ENCODE results near the gene EIF4H. TPM values are rescaled to one million over a fixed set of nuclear protein-coding genes. Genes with fewer than 3 reads are reported as not detected.

The EIF4H gene
- total and polyA plus RNA-seq, 2 of the 8 experiments (the other 6 are each of a cell fraction or from before 2014, with no cell fraction given), result 323 to 382 TPM

DNA sequence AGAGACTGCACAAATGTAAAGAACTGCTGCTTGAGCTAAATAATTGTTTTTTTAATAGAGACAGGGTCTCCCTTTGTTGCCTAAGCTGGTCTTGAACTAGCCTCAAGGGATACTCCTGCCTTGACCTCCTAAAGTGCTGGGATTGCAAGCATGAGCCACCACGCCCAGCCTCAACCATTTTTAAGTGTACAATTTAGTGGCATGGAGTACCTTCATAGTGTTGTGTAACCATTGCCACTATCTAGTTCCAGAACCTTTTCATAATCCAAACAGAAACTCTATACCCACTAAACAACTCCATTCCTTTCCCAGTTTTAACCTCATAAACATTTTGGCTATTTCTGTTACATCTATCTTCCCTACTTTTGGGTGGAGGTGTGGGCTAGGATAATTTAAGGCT is 6.7 kb downstream of the EIF4H start:
- Histone ChIP-seq H4K5ac (ENCODE audit: insufficient read length, low read depth, low read length) (no peak overlapping the region), H2AFZ (ENCODE audit: low read length) (no peak overlapping the region), H3K27ac (ENCODE audit: low read depth, low read length) (no peak overlapping the region), H3K27me3 (replicated peaks in 1 of 4; ENCODE audit: control insufficient read depth in 3 of 4, extremely low read depth in 1 of 4, insufficient read depth in 3 of 4, low read length in 3 of 4) (no peaks in the 10 kb centered on the region), H4K8ac (ENCODE audit: extremely low read depth, insufficient read depth, low read length) (no peak overlapping the region), H3K79me1 (ENCODE audit: low read depth, low read length) (peaks cover 6% of the 10 kb centered on the region; the same call in 1 of the 2 replicates), H3K23ac (ENCODE audit: insufficient read length) (no peak overlapping the region), H2BK120ac (replicated peaks; ENCODE audit: low read depth, low read length) (no peak overlapping the region), H3K79me2 (ENCODE audit: control insufficient read depth in 1 of 2, insufficient read depth in 2 of 2, low read length in 2 of 2) (peaks cover 85 to 100% of the 10 kb centered on the region in 2 experiments), H3K56ac (replicated peaks; ENCODE audit: insufficient read length, low read depth, low read length) (no peak overlapping the region), H3K4me3 (ENCODE audit: extremely low read depth in 1 of 4, insufficient read depth in 2 of 4, low read depth in 3 of 4, low read length in 4 of 4) (no peak overlapping the region), H2AK5ac (ENCODE audit: low read depth, low read length) (no peak overlapping the region), H3K14ac (ENCODE audit: insufficient read length) (no peak overlapping the region), H2BK5ac (ENCODE audit: low read depth, low read length) (no peak overlapping the region), H2BK15ac (ENCODE audit: low read length) (no peak overlapping the region), H3K9ac (replicated peaks in 1 of 4; ENCODE audit: extremely low read depth in 1 of 4, low read depth in 3 of 4, low read length in 3 of 4) (no peak overlapping the region), H3K36me3 (ENCODE audit: control insufficient read depth in 2 of 4, insufficient read depth in 4 of 4, low read length in 3 of 4) (peaks cover 0 to 45% (median 1%) of the 10 kb centered on the region in 4 experiments; a peak in 3 of 8 replicates), H3K9me3 (ENCODE audit: insufficient read depth in 2 of 2, low read depth in 1 of 2, low read length in 1 of 2) (no peaks in the 10 kb centered on the region), H3K4ac (replicated peaks; ENCODE audit: insufficient read length, low read depth, low read length) (no peak overlapping the region), H4K20me1 (replicated peaks in 1 of 2; ENCODE audit: control insufficient read depth in 1 of 2, insufficient read depth in 2 of 2, low read length in 2 of 2) (peaks cover 43 to 45% of the 10 kb centered on the region in 2 experiments), H3K18ac (ENCODE audit: extremely low read depth, low read length) (no peak overlapping the region), H2BK12ac (ENCODE audit: low read depth, low read length) (no peak overlapping the region), H2BK20ac (ENCODE audit: low read length) (no peak overlapping the region), H4K91ac (replicated peaks; ENCODE audit: insufficient read length, low read length) (no peak overlapping the region), H3K4me2 (ENCODE audit: insufficient read depth in 1 of 2, low read depth in 2 of 2, low read length in 2 of 2) (no peak overlapping the region), H3K23me2 (ENCODE audit: low read depth, low read length) (no peaks in the 10 kb centered on the region), H3K4me1 (replicated peaks in 1 of 4; ENCODE audit: control insufficient read depth in 3 of 4, insufficient read depth in 4 of 4, low read length in 3 of 4) (peaks cover 0 to 8% (median 5%) of the 10 kb centered on the region in 4 experiments; a peak in 6 of 7 replicates)
- ChIA-PET CTCF (ENCODE audit: partially characterized antibody) (interaction anchor here (0.6 to 3.5 kb wide), 5 partner anchors 16 to 290 kb away, joined by 3 to 15 read pairs (median 4); no protein-coding TSS in a partner anchor), POLR2A (ENCODE audit: partially characterized antibody) (interaction anchor here (1.3 to 8.2 kb wide), 3 partner anchors 11 to 21 kb away, joined by 4 to 65 read pairs (median 17); no protein-coding TSS in a partner anchor)
- WGBS, 2 experiments (ENCODE audit: extremely low coverage in 1 of 2, insufficient coverage in 1 of 2, insufficient read length in 1 of 2, insufficient replicate concordance in 2 of 2, low coverage in 1 of 2, low lambda C conversion rate in 2 of 2, missing lambda C conversion rate in 1 of 2), result 95% methylated on average over 1 of the region's 1 CpG; no CpG with 5 or more reads in 1 of the 2 experiments
- FAIRE-seq (no peak), DNase-seq (ENCODE audit: low read depth in 1 of 2, low spot score in 2 of 2) (no peak)

Measured in H1 (cell line).